Fibroblast of lung (primary cell): Measurements from ENCODE around the gene CAPN10.

Source experiments
- EZH2 ChIP-seq: IDR thresholded peaks from 2 replicates; pipeline ENCODE4 v1.5.1; 2012; ENCODE audit warnings: low read length, control low read depth, mild to moderate bottlenecking; ENCODE audit errors: missing control alignments
- TF ChIP-seq, protein P1 (sequence below), 2 donors: IDR thresholded peaks in 1 of 2; conservative IDR thresholded peaks in 1 of 2; 1 replicate in 1 of 2; 2 replicates in 1 of 2; pipeline ENCODE4 v1.5.1; 2011 to 2012; ENCODE audit warnings: low read length in 2 of 2, control low read depth in 1 of 2, inconsistent platforms in 1 of 2, low read depth in 1 of 2, mild to moderate bottlenecking in 1 of 2

- TF ChIP-seq, protein P1, sequence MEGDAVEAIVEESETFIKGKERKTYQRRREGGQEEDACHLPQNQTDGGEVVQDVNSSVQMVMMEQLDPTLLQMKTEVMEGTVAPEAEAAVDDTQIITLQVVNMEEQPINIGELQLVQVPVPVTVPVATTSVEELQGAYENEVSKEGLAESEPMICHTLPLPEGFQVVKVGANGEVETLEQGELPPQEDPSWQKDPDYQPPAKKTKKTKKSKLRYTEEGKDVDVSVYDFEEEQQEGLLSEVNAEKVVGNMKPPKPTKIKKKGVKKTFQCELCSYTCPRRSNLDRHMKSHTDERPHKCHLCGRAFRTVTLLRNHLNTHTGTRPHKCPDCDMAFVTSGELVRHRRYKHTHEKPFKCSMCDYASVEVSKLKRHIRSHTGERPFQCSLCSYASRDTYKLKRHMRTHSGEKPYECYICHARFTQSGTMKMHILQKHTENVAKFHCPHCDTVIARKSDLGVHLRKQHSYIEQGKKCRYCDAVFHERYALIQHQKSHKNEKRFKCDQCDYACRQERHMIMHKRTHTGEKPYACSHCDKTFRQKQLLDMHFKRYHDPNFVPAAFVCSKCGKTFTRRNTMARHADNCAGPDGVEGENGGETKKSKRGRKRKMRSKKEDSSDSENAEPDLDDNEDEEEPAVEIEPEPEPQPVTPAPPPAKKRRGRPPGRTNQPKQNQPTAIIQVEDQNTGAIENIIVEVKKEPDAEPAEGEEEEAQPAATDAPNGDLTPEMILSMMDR (conservative IDR thresholded peaks at IDR 0.05 in 1 of 2, IDR thresholded peaks at IDR 0.05 in 1 of 2; ENCODE audit: low read depth in 1 of 2, low read length in 2 of 2): no peak
- TF ChIP-seq EZH2: no peak
Measured at GRCh38 chr2:240591226-240591625, 4.7 kb downstream of the CAPN10 start.
